Stimulated activated CD8-positive, alpha-beta memory T cell treated with anti-CD3 and anti-CD28 coated beads, Interleukin-7, amount 100 ng/mL, for 24 hours (primary cell): ENCODE measurements around the gene FRMD4A.
"Not testable (repeated sequence)": the region's sequence is repeated elsewhere in the genome, so short reads cannot be mapped to it uniquely, and the experiment has no call there.

Source experiments
- DNase-seq: peaks from one replicate; pipeline ENCODE4 v3.0.0-alpha.2; 2020; ENCODE audit warnings: low read depth

The FRMD4A gene

DNA sequence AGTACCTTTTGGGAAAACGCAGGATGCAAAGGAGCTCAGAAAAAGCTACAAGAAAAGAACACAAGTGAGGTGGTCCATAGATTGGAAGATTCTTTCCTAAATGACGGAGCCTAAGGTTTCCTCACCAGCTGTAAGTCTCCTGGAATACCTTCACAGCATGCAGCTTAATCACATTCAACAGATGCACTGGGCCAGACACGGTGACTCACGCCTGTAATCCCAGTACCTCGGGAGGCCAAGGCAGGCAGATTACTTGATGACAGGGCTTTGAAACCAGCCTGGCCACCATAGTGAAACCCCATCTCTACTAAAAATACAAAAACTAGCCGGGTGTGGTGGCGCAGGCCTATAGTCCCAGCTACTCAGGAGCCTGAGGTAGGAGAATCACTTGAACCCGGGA is 228.7 kb downstream of the FRMD4A start:
- DNase-seq: no peak

- no peak for DNase-seq
These were observed 230.8 kb downstream of the FRMD4A start for GRCh38 chr10:14099885-14100284.

DNA sequence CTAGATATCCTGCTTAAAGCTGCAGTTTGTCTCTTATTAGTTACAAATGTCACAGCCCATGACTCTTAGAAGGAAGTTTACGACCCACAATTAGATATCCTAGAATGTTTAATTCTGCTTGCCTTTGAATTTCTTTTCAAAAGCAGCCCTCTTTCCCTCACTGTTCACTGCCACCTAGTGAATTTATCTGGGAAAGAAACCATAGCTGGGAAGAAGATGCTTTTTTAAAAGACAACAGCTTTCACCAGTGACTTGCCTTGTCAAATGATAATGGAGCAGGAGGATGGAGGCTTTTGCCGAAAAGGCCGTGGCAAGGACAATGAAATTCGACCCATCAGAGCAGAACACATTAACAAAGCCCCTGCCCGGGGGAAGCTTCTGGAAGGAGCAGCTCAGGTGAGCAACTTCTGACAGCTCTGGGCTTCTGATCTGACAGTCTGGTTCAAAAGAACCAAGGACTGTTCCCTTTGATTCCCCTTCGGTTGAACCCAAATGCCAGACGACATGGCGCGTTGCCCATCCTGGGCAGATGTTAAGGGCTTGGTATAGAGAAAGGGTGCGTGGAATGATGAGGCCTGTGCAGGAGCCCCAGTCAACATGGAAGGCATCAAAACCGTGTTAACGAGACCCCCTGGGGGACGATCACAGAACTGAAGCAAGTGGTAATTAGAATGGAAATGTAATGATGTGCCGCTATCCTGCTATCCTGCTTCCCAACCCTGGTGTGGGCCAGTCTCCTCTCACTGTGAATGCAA is 236.8 kb downstream of the FRMD4A start:
- no peak for DNase-seq

- DNase-seq: no peak
These were observed 237.9 kb downstream of the FRMD4A start for GRCh38 chr10:14092799-14093198.

GRCh38 chr10:14089556-14090292 is 241.0 kb downstream of the FRMD4A start:
- DNase-seq: no peak

GRCh38 chr10:14087566-14087965 is 243.2 kb downstream of the FRMD4A start:
- DNase-seq: no peak

DNA sequence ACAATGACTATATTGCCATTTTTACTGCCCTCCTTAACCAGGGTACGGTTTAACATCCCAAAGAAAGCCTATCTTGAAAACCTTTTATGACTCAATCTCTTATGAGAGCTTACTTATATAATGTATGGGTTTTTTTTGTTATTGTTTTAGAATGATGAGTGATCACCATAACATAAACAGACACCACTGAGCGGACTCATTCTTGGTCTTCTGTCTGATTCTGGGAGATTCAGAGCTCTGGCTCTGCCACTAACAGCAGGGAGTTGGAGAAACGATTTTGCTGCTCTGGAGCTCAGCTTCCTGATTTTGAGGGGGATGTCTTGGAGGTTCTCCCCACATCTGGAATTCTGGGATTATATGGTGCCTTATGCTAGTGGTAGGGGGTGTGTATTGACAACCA is 244.1 kb downstream of the FRMD4A start:
- no peak for DNase-seq

DNA sequence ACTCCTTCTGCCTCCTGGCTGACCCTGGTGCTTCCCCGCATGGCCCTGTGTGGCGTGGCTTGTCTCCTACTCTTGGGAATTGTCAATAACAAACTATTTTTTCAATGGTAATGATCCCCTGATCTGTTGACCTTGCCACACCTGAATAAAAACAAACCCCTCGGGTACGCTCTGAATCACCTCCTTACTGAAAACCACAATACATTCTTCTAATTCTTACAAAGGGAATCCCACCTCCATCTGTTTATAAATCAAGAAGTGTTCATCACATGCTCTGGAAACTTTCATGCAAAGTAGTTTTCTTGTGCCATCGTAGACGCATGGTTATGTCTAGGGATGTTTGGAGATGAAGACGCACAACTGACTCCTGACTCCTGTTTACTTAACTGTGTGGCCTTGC is 245.8 kb downstream of the FRMD4A start:
- DNase-seq: no peak

GRCh38 chr10:14080795-14081194 is 249.9 kb downstream of the FRMD4A start:
- no peak for DNase-seq

DNA sequence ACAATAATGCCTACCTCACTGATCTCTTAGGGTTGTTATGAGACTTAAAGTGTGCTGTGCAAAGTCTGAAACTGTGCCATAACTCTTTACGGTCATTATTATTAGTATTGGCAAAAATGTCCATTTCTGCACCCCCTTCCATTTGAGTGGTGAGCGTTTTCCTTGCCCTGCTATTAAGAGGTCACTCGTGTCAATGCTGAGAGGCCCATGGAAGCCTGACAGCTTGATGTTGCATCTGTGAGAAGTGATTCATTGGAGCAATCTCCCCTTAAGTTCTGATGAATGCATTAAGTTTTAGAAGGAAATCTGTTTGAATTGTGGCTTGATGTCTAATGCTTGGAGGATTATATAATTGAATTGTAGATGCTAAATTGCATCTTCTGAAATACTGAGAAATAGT is 253.3 kb downstream of the FRMD4A start:
- no peak for DNase-seq

- no peak for DNase-seq
These were observed 256.5 kb downstream of the FRMD4A start for GRCh38 chr10:14074062-14074884.

GRCh38 chr10:14072541-14072940 is 258.2 kb downstream of the FRMD4A start:
- DNase-seq: no peak

DNA sequence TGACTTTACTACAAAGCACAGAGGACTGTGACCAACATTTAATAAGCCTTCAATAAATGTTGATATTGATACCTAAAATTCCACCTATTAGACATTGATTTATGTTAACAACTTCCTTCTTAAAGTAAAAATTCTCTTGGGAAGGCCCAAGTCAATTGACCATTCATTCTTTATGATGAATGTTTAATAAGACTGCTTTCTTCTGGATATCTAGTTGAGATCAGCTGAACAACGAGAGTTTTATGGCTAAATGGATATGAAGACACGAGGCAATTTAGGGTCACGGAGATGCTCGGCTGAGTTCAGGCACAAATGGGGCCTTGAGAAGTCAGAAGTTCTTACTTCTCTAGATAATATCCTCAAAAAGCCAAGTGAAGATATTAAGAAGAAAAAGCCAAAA is 258.8 kb downstream of the FRMD4A start:
- no peak for DNase-seq

GRCh38 chr10:14068601-14069250 is 262.0 kb downstream of the FRMD4A start:
- no peak for DNase-seq

DNA sequence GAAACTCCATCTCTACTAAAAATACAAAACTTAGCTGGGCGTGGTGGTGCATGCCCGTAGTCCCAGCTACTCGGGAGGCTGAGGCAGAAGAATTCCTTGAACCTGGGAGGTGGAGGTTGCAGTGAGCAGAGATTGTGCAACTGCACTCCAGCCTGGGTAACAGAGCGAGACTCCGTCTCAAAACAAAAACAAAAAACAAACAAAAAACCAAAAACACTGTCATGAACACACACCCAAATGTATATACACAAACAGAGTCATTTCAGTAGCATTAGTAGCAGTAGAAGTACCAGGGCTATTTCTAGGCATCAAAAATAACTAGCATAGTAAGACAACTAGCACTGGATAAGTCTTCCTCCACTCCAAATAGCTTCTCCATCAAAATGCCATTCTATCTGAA is 263.1 kb downstream of the FRMD4A start:
- not testable (repeated sequence) for DNase-seq

DNA sequence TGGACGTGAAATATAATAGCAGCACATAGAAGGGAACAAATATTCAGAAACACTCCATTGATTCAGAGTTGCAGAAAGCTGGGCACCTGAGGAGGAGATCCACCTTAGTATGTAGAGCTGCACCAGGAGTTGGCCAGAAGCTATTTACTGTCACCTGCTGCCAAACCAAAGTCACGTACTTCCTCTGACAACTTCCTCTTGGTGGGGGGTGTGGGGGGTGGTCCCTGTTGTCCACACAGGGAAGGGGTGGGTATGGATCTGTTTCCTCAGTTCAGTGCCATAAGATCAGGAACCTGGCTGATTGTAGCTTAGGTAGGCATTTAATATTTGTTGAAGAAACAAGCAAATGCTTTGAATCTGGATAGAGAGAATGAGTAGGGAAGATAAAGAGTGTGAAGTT is 264.6 kb downstream of the FRMD4A start:
- no peak for DNase-seq

DNA sequence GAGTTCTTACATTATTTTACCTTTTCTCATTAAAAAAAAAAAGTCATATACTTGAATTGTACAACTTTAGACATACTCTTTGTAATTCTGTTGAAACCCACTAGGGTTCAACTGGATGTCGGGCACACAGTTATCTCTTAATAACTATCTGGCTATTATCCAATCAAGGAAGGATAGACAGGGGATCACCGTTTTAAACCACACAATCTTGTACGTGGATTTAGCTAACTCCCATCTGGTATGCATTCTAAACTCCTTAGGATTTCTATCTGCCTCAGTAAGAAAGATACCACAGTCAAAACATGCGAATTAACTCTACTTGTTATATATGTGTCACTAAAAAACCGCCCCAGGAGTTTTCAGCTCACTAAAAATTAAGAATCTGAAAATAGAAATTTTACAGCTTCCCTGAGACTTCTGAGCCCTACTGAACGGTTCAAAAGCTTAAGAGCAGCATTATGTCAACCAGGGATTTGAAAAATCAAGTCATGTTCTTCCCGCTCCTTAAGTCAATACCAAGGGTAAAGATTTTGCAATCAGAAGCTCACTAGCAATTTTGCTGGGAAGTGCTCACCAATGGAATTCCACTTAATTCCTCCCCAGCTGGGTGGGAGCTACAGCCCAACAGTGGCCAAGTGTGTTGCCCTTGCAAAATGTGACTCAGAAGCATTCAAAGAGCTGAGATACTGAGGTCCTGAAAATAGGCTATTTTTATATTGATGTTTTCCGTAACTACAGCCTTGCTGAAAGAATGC is 267.0 kb downstream of the FRMD4A start:
- no peak for DNase-seq

GRCh38 chr10:14062528-14063260 is 268.0 kb downstream of the FRMD4A start:
- DNase-seq: no peak

DNA sequence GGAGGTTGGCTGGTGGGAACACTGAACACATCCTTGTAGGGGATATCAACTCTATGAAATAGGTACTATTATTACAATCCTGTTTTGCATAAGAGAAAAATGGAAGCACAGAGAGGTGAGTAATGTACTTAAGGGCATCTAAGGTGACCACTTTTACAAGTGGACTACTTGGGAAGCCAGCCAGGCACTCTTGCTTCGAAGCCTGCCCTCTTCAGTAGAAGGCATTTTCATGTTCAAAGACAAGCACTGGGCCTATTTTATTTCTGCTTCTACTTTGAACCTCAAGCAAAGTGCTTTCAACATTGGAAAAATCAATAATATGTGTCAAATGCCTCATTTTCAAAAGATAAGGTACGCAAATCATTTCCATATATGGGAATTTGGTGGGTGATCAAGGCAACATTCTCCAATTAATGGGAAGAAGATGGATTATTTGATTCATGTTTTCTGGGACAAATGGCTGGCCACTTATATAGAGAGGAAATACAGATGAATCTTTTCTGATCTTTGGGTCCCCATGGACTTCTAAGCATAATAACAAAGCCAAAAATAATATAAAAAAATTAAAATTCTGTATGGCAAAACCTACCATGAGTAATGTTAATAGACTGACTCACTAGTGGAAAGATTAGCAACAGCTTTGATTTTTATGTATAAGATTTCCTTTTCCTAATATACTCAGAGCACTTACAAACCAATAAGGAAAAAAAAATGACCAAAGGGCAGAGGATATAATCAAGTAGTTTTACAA is 270.2 kb downstream of the FRMD4A start:
- DNase-seq: no peak
